Heart left ventricle (tissue), 16 donors: ENCODE data around the gene EXOC7. TPM values are rescaled to one million over a fixed set of nuclear protein-coding genes. Genes with fewer than 3 reads are reported as not detected.
A peak's percentile ranks its signal among the peaks of the same experiment; 100 is the strongest.

Source experiments
- ATAC-seq, 4 donors: fragments of 200-7000 bp; cut with Tn5 transposase; one replicate each; pipeline ENCODE4 v1.9.1; 2020 to 2022; ENCODE audit warnings: moderate library complexity in 4 of 4, mild to moderate bottlenecking in 3 of 4, moderate number of reproducible peaks in 1 of 4
- DNase-seq, 5 donors: peaks; one replicate each; pipeline ENCODE4 v3.0.0-alpha.2; 2020
- H3K27ac ChIP-seq, 12 donors: fragments of 200-600 bp; sonication (generic) in 4 of 12; one replicate each; pipeline versions ENCODE4 v1.5.0 to v1.8.0; 2016 to 2022; ENCODE audit warnings: mild to moderate bottlenecking in 2 of 12
- H3K27me3 ChIP-seq, 9 donors: fragments of 200-600 bp; sonication (generic) in 2 of 9; one replicate each; pipeline versions ENCODE4 v1.5.1 to v1.8.0; 2016 to 2022; ENCODE audit warnings: mild to moderate bottlenecking in 3 of 9
- H3K36me3 ChIP-seq, 9 donors: fragments of 200-600 bp; sonication (generic) in 2 of 9; one replicate each; pipeline versions ENCODE4 v1.5.0 to v1.8.0; 2018 to 2022; ENCODE audit warnings: mild to moderate bottlenecking in 2 of 9
- H3K4me1 ChIP-seq, 12 donors: fragments of 200-600 bp; sonication (generic) in 4 of 12; one replicate each; pipeline versions ENCODE4 v1.5.0 to v1.8.0; 2016 to 2022; ENCODE audit warnings: mild to moderate bottlenecking in 3 of 12
- H3K4me3 ChIP-seq, 12 donors: fragments of 200-600 bp; sonication (generic) in 4 of 12; one replicate each; pipeline versions ENCODE4 v1.5.0 to v1.8.0; 2017 to 2022; ENCODE audit warnings: mild to moderate bottlenecking in 9 of 12, moderate library complexity in 4 of 12
- H3K9me3 ChIP-seq, 12 donors: fragments of 200-600 bp; sonication (generic) in 4 of 12; one replicate each; pipeline versions ENCODE4 v1.5.0 to v1.8.0; 2016 to 2022; ENCODE audit warnings: mild to moderate bottlenecking in 1 of 12
- POLR2A ChIP-seq, 2 donors: fragments of 450-650 bp; IDR thresholded peaks; one replicate each; pipeline ENCODE4 v1.6.1; 2017; ENCODE audit warnings: antibody characterized with exemption in 2 of 2, mild to moderate bottlenecking in 2 of 2, moderate library complexity in 2 of 2
- WGBS, 4 donors: extraction: QIAGEN DNeasy Blood & Tissue Kit in 2 of 4; methylation state at CpG; one replicate each; pipeline versions ENCODE4 v1.1.5 to v1.1.7; 2013 to 2018; 5-methylcytosine and 5-hydroxymethylcytosine counted together
- intact Hi-C, 10 donors: fragments of 100-400 bp; cut with DNase I; formaldehyde crosslinking; loops; one replicate each; pipeline versions ENCODE4 v1.11.1 to v1.14.2; 2022
- polyA plus RNA-seq, 2 donors: library from polyadenylated mRNA; stranded (reverse); fragments of 200-250 nt; gene quantifications; one replicate each; pipeline ENCODE4 v1.2.3, GENCODE V29; 2013
- total RNA-seq, 9 donors: library from RNA; depleted of rRNA in 2 of 9; stranded (reverse); fragments of >200 nt in 2 of 9; fragmentation: NEBNext Ultra II Directional in 3 of 9; extraction: Animal tissue kit (Norgen Biotek cat#: 25700) in 3 of 9; gene quantifications; one replicate each; pipeline versions ENCODE4 v1.1.0 to v1.2.4, GENCODE V29; 2016 to 2023
- TF ChIP-seq, protein P1 (sequence below), 12 donors: fragments of 200-600 bp; sonication (generic) in 4 of 12; IDR thresholded peaks; one replicate each; pipeline versions ENCODE4 v1.5.0 to v1.8.0; 2018 to 2022; ENCODE audit warnings: antibody characterized with exemption in 12 of 12, mild to moderate bottlenecking in 5 of 12
- donor health status: ischemic (EF 13 %, LVEDD 7.1; RV severe dilation, severe dysfunction).
- donor health status: healthy with polysubstance abuse.
- donor health status: DM: no; HTN: yes; CAD: no.
- donor health status: DM: no; HTN: no; CAD: no.
- donor health status: ischemic (EF 25% LVEDD 6.9; RV normal size, moderate dysfunction).
- donor health status: ischemic (EF 25% LVEDD 5.7; RV mildly dilated, moderate dysfunction).
- donor health status: healthy.
- donor health status: DM: yes; HTN: yes; CAD: no.
- donor health status: ischemic (EF 35%, LVEDD 5.7; RV mildly dilated, moderate dysfunction).
- donor health status: nonischemic (EF 11% LVEDD 7.7; RV severe dilation, severe dysfunction).
- donor health status: DM: yes; HTN: yes; CAD: no.
- donor health status: PGD.
- donor health status: ischemic (EF 29% LVEDD 5.4; RV normal size, mild dysfunction).
- donor health status: nonischemic (EF 23%, LVEDD 6.1; RV moderate dilation, normal function).

EXOC7 gene
- total and polyA plus RNA-seq, 11 donors = 39.7 to 107 (median 77.0) TPM

DNA sequence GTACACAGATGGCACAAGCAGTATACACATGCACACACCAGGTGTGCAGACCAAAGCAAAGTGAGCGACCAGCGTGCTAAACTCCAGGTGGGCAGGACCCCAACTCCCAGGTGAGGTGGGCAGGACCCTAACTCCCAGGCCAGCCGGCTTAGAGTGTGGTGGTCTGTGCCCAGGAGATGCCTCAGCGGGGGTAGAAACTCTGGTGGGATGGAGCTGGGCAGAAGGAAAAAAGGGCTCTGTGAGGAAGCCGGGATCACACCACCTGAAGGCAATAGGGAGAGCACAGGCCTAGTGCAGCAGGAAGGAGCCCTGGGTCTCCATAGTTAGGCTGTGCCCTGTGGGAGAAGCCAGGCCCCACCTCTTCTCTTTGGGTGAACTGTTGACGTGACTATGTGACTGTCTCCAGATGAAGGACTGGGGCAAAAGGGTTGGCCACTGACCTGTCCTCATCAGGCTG, 39.0 kb upstream of the EXOC7 start:
- WGBS, 4 donors = 84 to 91% (median 89%) methylated on average over 6 of the region's 6 CpGs
- H3K9me3 ChIP-seq = no peaks in the 10 kb centered on the region
- no peak for ATAC-seq
- H3K27me3 ChIP-seq = peaks cover 25 to 34% (median 30%) of the 10 kb centered on the region in 9 donors
- H3K4me1 ChIP-seq = peaks cover 6 to 64% (median 36%) of the 10 kb centered on the region in 12 donors
- intact Hi-C loops = no loop called here
- no peak overlapping the region for H3K4me3 ChIP-seq
- no peaks in the 10 kb centered on the region for H3K36me3 ChIP-seq
- peak in 1 of 5 donors; percentile 21 for DNase-seq
- no peak for TF ChIP-seq POLR2A (IDR thresholded peaks at IDR 0.05)
- TF ChIP-seq, protein P1, sequence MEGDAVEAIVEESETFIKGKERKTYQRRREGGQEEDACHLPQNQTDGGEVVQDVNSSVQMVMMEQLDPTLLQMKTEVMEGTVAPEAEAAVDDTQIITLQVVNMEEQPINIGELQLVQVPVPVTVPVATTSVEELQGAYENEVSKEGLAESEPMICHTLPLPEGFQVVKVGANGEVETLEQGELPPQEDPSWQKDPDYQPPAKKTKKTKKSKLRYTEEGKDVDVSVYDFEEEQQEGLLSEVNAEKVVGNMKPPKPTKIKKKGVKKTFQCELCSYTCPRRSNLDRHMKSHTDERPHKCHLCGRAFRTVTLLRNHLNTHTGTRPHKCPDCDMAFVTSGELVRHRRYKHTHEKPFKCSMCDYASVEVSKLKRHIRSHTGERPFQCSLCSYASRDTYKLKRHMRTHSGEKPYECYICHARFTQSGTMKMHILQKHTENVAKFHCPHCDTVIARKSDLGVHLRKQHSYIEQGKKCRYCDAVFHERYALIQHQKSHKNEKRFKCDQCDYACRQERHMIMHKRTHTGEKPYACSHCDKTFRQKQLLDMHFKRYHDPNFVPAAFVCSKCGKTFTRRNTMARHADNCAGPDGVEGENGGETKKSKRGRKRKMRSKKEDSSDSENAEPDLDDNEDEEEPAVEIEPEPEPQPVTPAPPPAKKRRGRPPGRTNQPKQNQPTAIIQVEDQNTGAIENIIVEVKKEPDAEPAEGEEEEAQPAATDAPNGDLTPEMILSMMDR (IDR thresholded peaks at IDR 0.05) = no peak
- H3K27ac ChIP-seq = no peak overlapping the region

DNA sequence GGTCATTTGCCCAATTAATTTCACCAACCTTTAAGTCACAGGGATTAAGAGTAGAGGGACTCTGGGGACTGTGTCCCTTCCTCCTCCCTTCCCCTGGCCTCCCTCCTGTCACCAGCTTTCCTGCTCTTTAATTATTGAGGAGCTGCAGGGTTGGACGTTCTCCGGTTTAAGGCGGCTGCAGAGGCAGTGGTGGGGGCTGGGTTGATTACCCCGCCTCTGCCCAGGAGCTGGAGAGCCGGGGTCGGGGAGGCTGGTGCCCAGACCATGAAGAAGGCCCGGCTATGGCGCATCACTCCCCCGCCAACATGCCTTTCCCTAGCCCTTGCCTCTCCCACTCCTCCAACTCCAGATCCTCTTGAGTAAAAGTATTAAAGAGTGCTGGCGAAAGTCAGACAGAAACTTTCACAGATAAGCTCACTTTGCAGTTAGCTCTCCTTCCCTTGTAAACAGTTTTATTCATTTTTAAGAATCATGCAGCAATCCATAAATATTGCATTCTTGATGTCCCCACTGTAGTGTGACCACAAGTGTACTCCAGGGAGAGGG, 38.5 kb upstream of the EXOC7 start:
- DNase-seq = peak in 1 of 5 donors; percentile 19
- H3K36me3 ChIP-seq = no peaks in the 10 kb centered on the region
- H3K4me1 ChIP-seq = peaks cover 6 to 64% (median 39%) of the 10 kb centered on the region in 12 donors
- intact Hi-C loops = no loop called here
- H3K9me3 ChIP-seq = no peaks in the 10 kb centered on the region
- H3K27me3 ChIP-seq = peaks cover 30 to 39% (median 35%) of the 10 kb centered on the region in 9 donors
- WGBS, 4 donors = 62 to 77% (median 63%) methylated on average over 10 of the region's 10 CpGs
- TF ChIP-seq, protein P1 (IDR thresholded peaks at IDR 0.05) = no peak
- TF ChIP-seq POLR2A (IDR thresholded peaks at IDR 0.05) = no peak
- H3K27ac ChIP-seq = no peak overlapping the region
- no peak for ATAC-seq
- peak overlapping the region in 1 of 12 donors; percentile 52 for H3K4me3 ChIP-seq

DNA sequence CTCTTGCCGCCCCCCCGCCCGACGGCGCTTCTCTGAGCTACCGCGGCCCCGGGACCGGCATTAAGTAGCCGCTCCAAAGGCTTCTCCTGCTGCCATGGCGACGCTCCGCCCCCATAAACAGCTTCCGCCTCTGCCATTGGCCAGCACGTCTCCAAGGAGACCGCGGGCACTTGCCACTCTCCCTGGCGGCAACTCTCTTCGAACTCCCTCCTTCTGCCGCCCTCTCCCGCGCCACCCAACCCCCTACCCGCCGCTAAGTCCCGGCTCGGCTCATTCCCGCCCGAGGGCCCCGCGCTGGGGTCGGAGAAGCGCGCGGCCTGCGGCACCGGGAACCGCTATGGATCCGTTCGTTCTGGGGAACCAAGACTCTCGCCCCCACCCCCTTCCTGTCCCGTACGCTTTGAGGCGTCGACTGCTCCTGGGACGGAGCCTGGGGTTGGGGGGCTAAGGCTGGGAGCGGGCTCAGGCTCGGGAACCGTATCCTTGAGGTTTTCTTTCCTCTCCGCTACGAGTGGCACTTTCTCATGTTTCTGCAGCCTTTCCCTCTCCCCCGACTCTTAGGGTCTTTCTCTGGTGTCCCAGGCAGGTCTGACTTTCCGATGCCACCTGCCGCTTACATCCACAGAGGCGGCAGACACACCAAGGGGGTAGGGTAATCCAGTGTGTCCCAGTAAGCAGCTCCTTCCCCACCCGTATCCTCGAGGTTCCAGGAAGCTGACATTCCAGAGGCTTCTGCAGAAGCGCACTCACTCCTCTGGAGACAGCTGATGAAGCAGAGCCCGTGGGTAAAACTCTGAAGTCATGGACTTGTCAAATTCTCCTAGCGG, 37.8 kb upstream of the EXOC7 start, which contains the start of gene FOXJ1:
FOXJ1 (minus strand) TSS at position 34 of the 827 bp plus-strand sequence. CDS start 850 bp downstream, outside the sequence.
- DNase-seq (peak; percentile 85 to 93 (median 87)), ATAC-seq (peak; percentile 83 to 97 (median 90))
- peaks cover 31 to 46% (median 42%) of the 10 kb centered on the region in 9 donors for H3K27me3 ChIP-seq
- H3K4me3 ChIP-seq = peak within 1 kb of the TSS; percentile 18 to 62 (median 54)
- TF ChIP-seq POLR2A (IDR thresholded peaks at IDR 0.05) = no peak
- TF ChIP-seq, protein P1 (IDR thresholded peaks at IDR 0.05) = no peak
- no peak within 1 kb of the TSS for H3K27ac ChIP-seq
- H3K36me3 ChIP-seq = no peaks in the 10 kb centered on the region
- intact Hi-C loops = no loop called here
- no peaks in the 10 kb centered on the region for H3K9me3 ChIP-seq
- 5 to 11% (median 9%) methylated on average over 32 to 59 of the region's 59 CpGs for WGBS, 4 donors
- H3K4me1 ChIP-seq = peaks cover 6 to 62% (median 39%) of the 10 kb centered on the region in 12 donors

- Histone ChIP-seq H3K27me3 (peaks cover 31 to 53% (median 48%) of the 10 kb centered on the region in 9 donors), H3K4me1 (peaks cover 6 to 55% (median 36%) of the 10 kb centered on the region in 12 donors), H3K9me3 (no peaks in the 10 kb centered on the region), H3K27ac (no peak overlapping the region), H3K4me3 (peak overlapping the region in 11 of 12 donors; percentile 28 to 62 (median 55)), H3K36me3 (no peaks in the 10 kb centered on the region)
- WGBS, 4 donors = 2 to 5% (median 3%) methylated on average over 20 to 24 of the region's 24 CpGs
- DNase-seq (no peak), ATAC-seq (no peak)
- intact Hi-C loops = no loop called here
- TF ChIP-seq, protein P1 (IDR thresholded peaks at IDR 0.05) = no peak
- TF ChIP-seq POLR2A (IDR thresholded peaks at IDR 0.05) = no peak
Observed at GRCh38 chr17:76140661-76141211, 37.1 kb upstream of the EXOC7 start.
